Neural progenitor cell (in vitro differentiated cells): Measurements from ENCODE around the gene RGL4.

Experiments
- CTCF ChIP-seq: fragments of 200-600 bp; sonication (generic); IDR thresholded peaks from 2 replicates; pipeline ENCODE4 v1.5.1; 2017; ENCODE audit warnings: antibody characterized with exemption, mild to moderate bottlenecking
- EZH2 ChIP-seq: fragments of 200-600 bp; sonication (generic); IDR thresholded peaks from 2 replicates; pipeline ENCODE4 v1.6.1; 2017; ENCODE audit warnings: antibody characterized with exemption, mild to moderate bottlenecking, moderate library complexity
- EZH2phosphoT487 ChIP-seq: fragments of 200-600 bp; sonication (generic); IDR thresholded peaks from 2 replicates; pipeline ENCODE4 v1.6.1; 2017; ENCODE audit warnings: antibody characterized with exemption

- TF ChIP-seq EZH2phosphoT487: no peak
- no peak for TF ChIP-seq CTCF
- no peak for TF ChIP-seq EZH2
Measured at GRCh38 chr22:23714596-23715578, 24.1 kb downstream of the RGL4 start.
